OCI-LY3 (cell line): ENCODE measurements around the gene UST.
A peak's percentile ranks its signal among the peaks of the same experiment; 100 is the strongest.
"Not testable (repeated sequence)": the region's sequence is repeated elsewhere in the genome, so short reads cannot be mapped to it uniquely, and the experiment has no call there.

Experiments
- H2AFZ ChIP-seq: fragments of 200-600, 300-600 bp; shearing (Covaris generic); 2 replicates; pipeline ENCODE4 v1.6.0; 2014; ENCODE audit warnings: antibody characterized with exemption, low read depth, low read length
- H3K27ac ChIP-seq: fragments of 200-600, 300-600 bp; sonication (generic); 2 replicates; pipeline ENCODE4 v1.5.1; 2014; ENCODE audit warnings: mild to moderate bottlenecking, low read length, moderate library complexity, mixed read lengths
- H3K27me3 ChIP-seq: fragments of 200-600, 300-600 bp; sonication (generic); 2 replicates; pipeline ENCODE4 v1.6.1; 2014; ENCODE audit warnings: low read depth, low read length, mixed read lengths
- H3K36me3 ChIP-seq: fragments of 200-600, 300-600 bp; sonication (generic); replicated peaks from 2 replicates; pipeline ENCODE3; 2014; ENCODE audit warnings: low read depth, low read length, mixed read lengths
- H3K4me1 ChIP-seq: fragments of 300-600, 200-600 bp; sonication (generic); 2 replicates; pipeline ENCODE4 v1.6.1; 2014; ENCODE audit warnings: low read length, mixed read lengths
- H3K4me2 ChIP-seq: fragments of 200-600, 300-600 bp; sonication (generic); 2 replicates; pipeline ENCODE4 v1.6.1; 2014; ENCODE audit warnings: low read length, mixed read lengths
- H3K4me3 ChIP-seq: fragments of 300-600, 200-600 bp; sonication (generic); 2 replicates; pipeline ENCODE4 v1.5.1; 2014; ENCODE audit warnings: antibody characterized with exemption, mild to moderate bottlenecking, low read length, moderate library complexity
- H3K79me2 ChIP-seq: fragments of 300-600, 200-600 bp; shearing (Covaris generic); 2 replicates; pipeline ENCODE4 v1.6.1; 2014; ENCODE audit warnings: mild to moderate bottlenecking, low read length, mixed read lengths
- H3K9ac ChIP-seq: fragments of 300-600, 200-600 bp; shearing (Covaris generic); 2 replicates; pipeline ENCODE4 v1.6.0; 2014; ENCODE audit warnings: mild to moderate bottlenecking, low read length, moderate library complexity
- H3K9me3 ChIP-seq: fragments of 200-600, 300-600 bp; shearing (Covaris generic); 2 replicates; pipeline ENCODE4 v1.6.1; 2014; ENCODE audit warnings: low read length, mixed read lengths; ENCODE audit not compliant: insufficient read depth
- H4K20me1 ChIP-seq: fragments of 200-600, 300-600 bp; sonication (generic); 2 replicates; pipeline ENCODE4 v1.6.1; 2016; ENCODE audit warnings: low read length, mixed read lengths; ENCODE audit not compliant: insufficient read depth
- CTCF ChIP-seq: fragments of 200-600, 300-600 bp; sonication (generic); IDR thresholded peaks from 2 replicates; pipeline ENCODE4 v1.5.1; 2014; ENCODE audit warnings: antibody characterized with exemption, low read length, low read depth
- EZH2phosphoT487 ChIP-seq: fragments of 200-600 bp; shearing (Covaris generic); IDR thresholded peaks from 2 replicates; pipeline ENCODE4 v1.6.1; 2018; ENCODE audit warnings: antibody characterized with exemption, mixed run types, low read depth

UST gene

GRCh38 chr6:148771896-148772554 is 25.2 kb downstream of the UST start:
- Histone ChIP-seq H3K4me2 (no peak overlapping the region), H3K79me2 (peaks cover 22% of the 10 kb centered on the region), H3K9me3 (no peaks in the 10 kb centered on the region), H4K20me1 (no peaks in the 10 kb centered on the region), H3K27ac (no peak overlapping the region), H2AFZ (no peak overlapping the region), H3K4me1 (peaks cover 18% of the 10 kb centered on the region), H3K4me3 (no peak overlapping the region), H3K27me3 (no peaks in the 10 kb centered on the region; the same call in 1 of the 2 replicates), H3K9ac (no peak overlapping the region), H3K36me3 (no peaks in the 10 kb centered on the region)
- no peak for TF ChIP-seq CTCF
- no peak for TF ChIP-seq EZH2phosphoT487

GRCh38 chr6:148775161-148775560 is 28.3 kb downstream of the UST start:
- no peak overlapping the region for H3K4me3 ChIP-seq
- H3K4me1 ChIP-seq = peaks cover 9% of the 10 kb centered on the region
- H3K36me3 ChIP-seq = no peaks in the 10 kb centered on the region
- H2AFZ ChIP-seq = no peak overlapping the region
- no peaks in the 10 kb centered on the region for H4K20me1 ChIP-seq
- TF ChIP-seq EZH2phosphoT487 = no peak
- no peak for TF ChIP-seq CTCF
- H3K4me2 ChIP-seq = no peak overlapping the region
- H3K27ac ChIP-seq = no peak overlapping the region
- H3K9me3 ChIP-seq = no peaks in the 10 kb centered on the region
- H3K79me2 ChIP-seq = peaks cover 12% of the 10 kb centered on the region
- H3K27me3 ChIP-seq = no peaks in the 10 kb centered on the region; the same call in 1 of the 2 replicates
- no peak overlapping the region for H3K9ac ChIP-seq

GRCh38 chr6:148776321-148777308 is 29.8 kb downstream of the UST start:
- Histone ChIP-seq H3K27me3 (no peaks in the 10 kb centered on the region), H3K36me3 (no peaks in the 10 kb centered on the region), H3K4me2 (peak overlapping the region; percentile 30), H3K9me3 (no peaks in the 10 kb centered on the region), H3K4me1 (peaks cover 21% of the 10 kb centered on the region), H3K9ac (no peak overlapping the region), H3K4me3 (no peak overlapping the region), H4K20me1 (no peaks in the 10 kb centered on the region), H3K27ac (no peak overlapping the region), H2AFZ (no peak overlapping the region), H3K79me2 (peaks cover 10% of the 10 kb centered on the region)
- no peak for TF ChIP-seq EZH2phosphoT487
- no peak for TF ChIP-seq CTCF

GRCh38 chr6:148779142-148779562 is 32.3 kb downstream of the UST start:
- Histone ChIP-seq H3K36me3 (no peaks in the 10 kb centered on the region), H2AFZ (no peak overlapping the region), H3K9me3 (no peaks in the 10 kb centered on the region), H4K20me1 (no peaks in the 10 kb centered on the region), H3K4me2 (no peak overlapping the region), H3K9ac (no peak overlapping the region), H3K27ac (no peak overlapping the region), H3K4me1 (peaks cover 35% of the 10 kb centered on the region), H3K27me3 (no peaks in the 10 kb centered on the region), H3K79me2 (peaks cover 13% of the 10 kb centered on the region), H3K4me3 (no peak overlapping the region)
- TF ChIP-seq CTCF = no peak
- TF ChIP-seq EZH2phosphoT487 = no peak

GRCh38 chr6:148780423-148780822 is 33.6 kb downstream of the UST start:
- not testable (repeated sequence) for H2AFZ ChIP-seq, H4K20me1 ChIP-seq, H3K9me3 ChIP-seq, H3K4me3 ChIP-seq, H3K27me3 ChIP-seq, H3K36me3 ChIP-seq, H3K9ac ChIP-seq
- H3K79me2 ChIP-seq = peaks cover 11% of the 10 kb centered on the region
- H3K4me2 ChIP-seq = peak overlapping the region; percentile 86
- H3K27ac ChIP-seq = peak overlapping the region; percentile 92
- H3K4me1 ChIP-seq = peaks cover 39% of the 10 kb centered on the region
